ENCODE measurements around the gene PAWR. TPM values are rescaled to one million over a fixed set of nuclear protein-coding genes. Genes with fewer than 3 reads are reported as not detected.
A peak's percentile ranks its signal among the peaks of the same experiment; 100 is the strongest.

PAWR gene
- total and polyA plus RNA-seq, 8 donors = 51.0 to 86.2 (median 68.3) TPM

- no peaks in the 10 kb centered on the region for H3K9me3 ChIP-seq
- no peaks in the 10 kb centered on the region for H3K36me3 ChIP-seq
- TF ChIP-seq CTCF (IDR thresholded peaks at IDR 0.05) = no peak
- peak overlapping the region; percentile 66 to 74 for H3K4me3 ChIP-seq
- peaks cover 9 to 34% of the 10 kb centered on the region in 2 donors for H3K4me1 ChIP-seq
- ATAC-seq (peak; percentile 9), DNase-seq (no peak)
- H3K27me3 ChIP-seq = peaks cover 0 to 47% of the 10 kb centered on the region in 2 donors
- intact Hi-C loops (cut with DNase I) = no loop called here
- peak overlapping the region; percentile 76 to 89 for H3K27ac ChIP-seq
These were observed 916 bp upstream of the PAWR start for GRCh38 chr12:79691511-79692248.

GRCh38 chr12:79690142-79690637, 574 bp downstream of the PAWR start:
- intact Hi-C loops (cut with DNase I) = no loop called here
- ATAC-seq (peak; percentile 69), DNase-seq (peak; percentile 25 to 82 (median 34))
- peaks cover 0 to 47% of the 10 kb centered on the region in 2 donors for H3K27me3 ChIP-seq
- H3K9me3 ChIP-seq = no peaks in the 10 kb centered on the region
- no peaks in the 10 kb centered on the region for H3K36me3 ChIP-seq
- peak overlapping the region; percentile 66 to 74 for H3K4me3 ChIP-seq
- H3K27ac ChIP-seq = peak overlapping the region; percentile 76 to 89
- TF ChIP-seq CTCF (IDR thresholded peaks at IDR 0.05) = no peak
- peaks cover 9 to 34% of the 10 kb centered on the region in 2 donors for H3K4me1 ChIP-seq

GRCh38 chr12:79689477-79690141, 1.2 kb downstream of the PAWR start:
- Histone ChIP-seq H3K9me3 (no peaks in the 10 kb centered on the region), H3K36me3 (no peaks in the 10 kb centered on the region), H3K27me3 (peaks cover 0 to 47% of the 10 kb centered on the region in 2 donors), H3K27ac (peak overlapping the region; percentile 76 to 89), H3K4me3 (peak overlapping the region; percentile 66 to 74), H3K4me1 (peaks cover 9 to 34% of the 10 kb centered on the region in 2 donors)
- peak; percentile 31 to 90 (median 52) for DNase-seq
- TF ChIP-seq CTCF (IDR thresholded peaks at IDR 0.05) = no peak
- intact Hi-C loops (cut with DNase I) = no loop called here
- ATAC-seq = peak; percentile 4

- DNase-seq (no peak), ATAC-seq (no peak)
- peak overlapping the region; percentile 76 to 89 for H3K27ac ChIP-seq
- H3K9me3 ChIP-seq = no peaks in the 10 kb centered on the region
- intact Hi-C loops (cut with DNase I) = no loop called here
- H3K4me3 ChIP-seq = peak overlapping the region; percentile 66 to 74
- peaks cover 0 to 47% of the 10 kb centered on the region in 2 donors for H3K27me3 ChIP-seq
- H3K4me1 ChIP-seq = peaks cover 9 to 34% of the 10 kb centered on the region in 2 donors
- TF ChIP-seq CTCF (IDR thresholded peaks at IDR 0.05) = no peak
- no peaks in the 10 kb centered on the region for H3K36me3 ChIP-seq
These were observed 1.7 kb downstream of the PAWR start for GRCh38 chr12:79689061-79689476.

Measured in left lung (tissue), 10 donors.